ENCODE data around the gene UTP15.

UTP15 gene

GRCh38 chr5:73615947-73616346 lies 50.4 kb downstream of the UTP15 start:
- TF ChIP-seq TOX (CRISPR knock-in tag; IDR thresholded peaks at IDR 0.05; ENCODE audit: borderline replicate concordance): no peak
- no peak for TF ChIP-seq ZFP30 (CRISPR knock-in tag; IDR thresholded peaks at IDR 0.05)
- no peak for ATAC-seq

DNA sequence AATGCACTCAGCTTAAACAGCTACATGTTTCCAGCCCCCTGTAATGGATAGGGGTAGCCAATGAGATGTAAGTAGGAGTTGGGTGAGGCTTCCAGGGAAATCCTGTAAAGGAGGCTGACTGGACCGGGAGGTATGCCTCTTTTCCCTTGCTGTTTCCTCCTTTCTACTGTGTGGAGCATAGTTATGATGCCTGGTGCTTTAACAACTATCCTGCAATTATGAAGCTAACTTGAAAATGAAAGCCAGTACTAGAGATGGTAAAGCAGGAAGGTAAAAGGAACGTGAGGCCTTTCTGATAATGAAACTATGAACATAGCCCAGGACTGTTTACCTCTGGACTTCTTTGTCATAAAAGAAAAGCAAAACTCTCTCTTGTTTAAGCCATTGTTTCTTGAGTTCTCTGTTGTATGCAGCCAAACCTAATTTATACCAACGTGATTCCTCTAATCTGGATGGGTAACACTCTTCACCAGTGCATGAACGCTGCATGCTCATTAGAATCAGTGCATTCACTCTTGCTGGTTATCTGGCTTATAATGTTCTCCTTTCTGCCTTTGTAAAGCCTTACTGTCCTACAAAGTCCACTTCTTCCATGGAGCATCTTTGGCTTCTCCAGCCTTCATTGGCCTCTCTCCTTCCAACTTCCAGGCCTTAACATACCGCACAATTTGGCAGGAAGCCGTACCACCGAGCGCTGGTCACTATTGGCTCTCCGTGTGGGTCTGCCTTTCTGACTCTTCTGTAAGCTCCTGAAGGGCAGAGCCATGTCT lies 52.2 kb downstream of the UTP15 start:
- ATAC-seq: peak; percentile 58

DNA sequence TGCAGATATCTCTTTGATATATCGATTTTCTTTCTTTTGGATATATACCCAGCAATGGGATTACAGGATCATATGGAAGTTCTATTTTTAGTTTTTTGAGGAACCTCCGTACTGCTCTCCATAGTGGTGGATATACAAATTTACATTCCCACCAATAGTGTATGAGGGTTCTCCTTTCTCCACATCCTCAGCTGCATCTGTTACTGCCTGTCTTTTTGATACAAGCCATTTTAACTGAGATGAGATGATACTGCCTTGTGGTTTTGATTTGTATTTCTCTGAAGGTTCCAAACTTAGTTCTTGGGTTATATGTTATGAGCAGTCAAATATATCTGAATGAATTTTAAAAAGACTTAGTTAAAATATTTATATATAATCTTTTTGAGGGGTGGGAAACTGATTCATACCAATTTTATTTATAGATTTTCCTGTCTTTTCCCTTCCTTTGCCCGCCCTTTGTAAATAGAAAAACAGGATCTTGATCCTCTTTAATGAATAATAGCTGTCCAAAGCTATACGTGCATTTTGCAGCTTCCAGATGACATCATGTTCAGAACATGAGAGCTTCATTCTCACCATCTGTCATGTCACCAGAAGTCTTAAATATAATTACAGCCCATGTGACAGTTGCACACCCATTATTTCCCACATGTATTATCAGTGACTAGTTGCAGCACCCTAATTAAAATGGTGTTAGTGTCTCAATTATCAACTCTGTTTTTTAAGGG lies 54.2 kb downstream of the UTP15 start:
- no peak for ATAC-seq
- TF ChIP-seq, protein P1, sequence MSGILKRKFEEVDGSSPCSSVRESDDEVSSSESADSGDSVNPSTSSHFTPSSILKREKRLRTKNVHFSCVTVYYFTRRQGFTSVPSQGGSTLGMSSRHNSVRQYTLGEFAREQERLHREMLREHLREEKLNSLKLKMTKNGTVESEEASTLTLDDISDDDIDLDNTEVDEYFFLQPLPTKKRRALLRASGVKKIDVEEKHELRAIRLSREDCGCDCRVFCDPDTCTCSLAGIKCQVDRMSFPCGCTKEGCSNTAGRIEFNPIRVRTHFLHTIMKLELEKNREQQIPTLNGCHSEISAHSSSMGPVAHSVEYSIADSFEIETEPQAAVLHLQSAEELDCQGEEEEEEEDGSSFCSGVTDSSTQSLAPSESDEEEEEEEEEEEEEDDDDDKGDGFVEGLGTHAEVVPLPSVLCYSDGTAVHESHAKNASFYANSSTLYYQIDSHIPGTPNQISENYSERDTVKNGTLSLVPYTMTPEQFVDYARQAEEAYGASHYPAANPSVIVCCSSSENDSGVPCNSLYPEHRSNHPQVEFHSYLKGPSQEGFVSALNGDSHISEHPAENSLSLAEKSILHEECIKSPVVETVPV (CRISPR knock-in tag; IDR thresholded peaks at IDR 0.05): no peak
- no peak for TF ChIP-seq POU6F1 (CRISPR knock-in tag; IDR thresholded peaks at IDR 0.05; ENCODE audit: borderline replicate concordance, low read depth)
- TF ChIP-seq PPARA (CRISPR knock-in tag; IDR thresholded peaks at IDR 0.05; ENCODE audit: borderline replicate concordance): no peak
- no peak for TF ChIP-seq GLIS3 (CRISPR knock-in tag; IDR thresholded peaks at IDR 0.05)
- TF ChIP-seq ZFP30 (CRISPR knock-in tag; IDR thresholded peaks at IDR 0.05): no peak
- TF ChIP-seq ZNF565 (CRISPR knock-in tag; conservative IDR thresholded peaks at IDR 0.05; ENCODE audit: low read depth): no peak
- no peak for TF ChIP-seq TOX (CRISPR knock-in tag; IDR thresholded peaks at IDR 0.05; ENCODE audit: borderline replicate concordance)
- TF ChIP-seq RARB (CRISPR knock-in tag; IDR thresholded peaks at IDR 0.05): no peak
- no peak for TF ChIP-seq CSDC2 (CRISPR knock-in tag; IDR thresholded peaks at IDR 0.05)
- no peak for TF ChIP-seq ARNTL (CRISPR knock-in tag; IDR thresholded peaks at IDR 0.05; ENCODE audit: borderline replicate concordance, low read depth)

More for the DNA sequence above, 52.2 kb downstream of the UTP15 start:
- TF ChIP-seq ZFP3 (CRISPR knock-in tag; IDR thresholded peaks at IDR 0.05): no peak
- TF ChIP-seq TCF4 (CRISPR knock-in tag; IDR thresholded peaks at IDR 0.05; ENCODE audit: borderline replicate concordance): no peak
- no peak for TF ChIP-seq PATZ1 (CRISPR knock-in tag; IDR thresholded peaks at IDR 0.05; ENCODE audit: borderline replicate concordance)
- TF ChIP-seq, protein P2, sequence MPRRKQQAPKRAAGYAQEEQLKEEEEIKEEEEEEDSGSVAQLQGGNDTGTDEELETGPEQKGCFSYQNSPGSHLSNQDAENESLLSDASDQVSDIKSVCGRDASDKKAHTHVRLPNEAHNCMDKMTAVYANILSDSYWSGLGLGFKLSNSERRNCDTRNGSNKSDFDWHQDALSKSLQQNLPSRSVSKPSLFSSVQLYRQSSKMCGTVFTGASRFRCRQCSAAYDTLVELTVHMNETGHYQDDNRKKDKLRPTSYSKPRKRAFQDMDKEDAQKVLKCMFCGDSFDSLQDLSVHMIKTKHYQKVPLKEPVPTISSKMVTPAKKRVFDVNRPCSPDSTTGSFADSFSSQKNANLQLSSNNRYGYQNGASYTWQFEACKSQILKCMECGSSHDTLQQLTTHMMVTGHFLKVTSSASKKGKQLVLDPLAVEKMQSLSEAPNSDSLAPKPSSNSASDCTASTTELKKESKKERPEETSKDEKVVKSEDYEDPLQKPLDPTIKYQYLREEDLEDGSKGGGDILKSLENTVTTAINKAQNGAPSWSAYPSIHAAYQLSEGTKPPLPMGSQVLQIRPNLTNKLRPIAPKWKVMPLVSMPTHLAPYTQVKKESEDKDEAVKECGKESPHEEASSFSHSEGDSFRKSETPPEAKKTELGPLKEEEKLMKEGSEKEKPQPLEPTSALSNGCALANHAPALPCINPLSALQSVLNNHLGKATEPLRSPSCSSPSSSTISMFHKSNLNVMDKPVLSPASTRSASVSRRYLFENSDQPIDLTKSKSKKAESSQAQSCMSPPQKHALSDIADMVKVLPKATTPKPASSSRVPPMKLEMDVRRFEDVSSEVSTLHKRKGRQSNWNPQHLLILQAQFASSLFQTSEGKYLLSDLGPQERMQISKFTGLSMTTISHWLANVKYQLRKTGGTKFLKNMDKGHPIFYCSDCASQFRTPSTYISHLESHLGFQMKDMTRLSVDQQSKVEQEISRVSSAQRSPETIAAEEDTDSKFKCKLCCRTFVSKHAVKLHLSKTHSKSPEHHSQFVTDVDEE (CRISPR knock-in tag; IDR thresholded peaks at IDR 0.05): no peak
- TF ChIP-seq ISL1 (CRISPR knock-in tag; IDR thresholded peaks at IDR 0.05): no peak
- TF ChIP-seq CSDC2 (CRISPR knock-in tag; IDR thresholded peaks at IDR 0.05): no peak
- TF ChIP-seq POU6F1 (CRISPR knock-in tag; IDR thresholded peaks at IDR 0.05; ENCODE audit: borderline replicate concordance, low read depth): no peak
- no peak for TF ChIP-seq BACH2 (CRISPR knock-in tag; IDR thresholded peaks at IDR 0.05; ENCODE audit: borderline replicate concordance)
- no peak for TF ChIP-seq CREB5 (CRISPR knock-in tag; IDR thresholded peaks at IDR 0.05; ENCODE audit: low read depth)
- TF ChIP-seq ESRRG (CRISPR knock-in tag; IDR thresholded peaks at IDR 0.05): no peak
- no peak for TF ChIP-seq ZNF70 (CRISPR knock-in tag; IDR thresholded peaks at IDR 0.05)
- no peak for TF ChIP-seq ZNF565 (CRISPR knock-in tag; conservative IDR thresholded peaks at IDR 0.05; ENCODE audit: low read depth)
- no peak for TF ChIP-seq RARB (CRISPR knock-in tag; IDR thresholded peaks at IDR 0.05)
- no peak for TF ChIP-seq GLIS3 (CRISPR knock-in tag; IDR thresholded peaks at IDR 0.05)
- TF ChIP-seq ZC3H10 (CRISPR knock-in tag; IDR thresholded peaks at IDR 0.05): no peak

Data from SK-N-SH treated with all-trans-retinoic acid at 6 μM for 48 hours (cell line).